Lung (tissue), 12 donors: ENCODE results near the gene DRD1. TPM values are rescaled to one million over a fixed set of nuclear protein-coding genes. Genes with fewer than 3 reads are reported as not detected.
A peak's percentile ranks its signal among the peaks of the same experiment; 100 is the strongest.
"Not testable (repeated sequence)": the region's sequence is repeated elsewhere in the genome, so short reads cannot be mapped to it uniquely, and the experiment has no call there.

Experiments used
- ATAC-seq: fragments of 200-7000 bp; cut with Tn5 transposase; one replicate; pipeline ENCODE4 v1.9.1; 2020; ENCODE audit warnings: moderate number of reproducible peaks; ENCODE audit not compliant: insufficient read depth, low FRiP score
- DNase-seq, 3 donors: peaks; one replicate each; pipeline ENCODE4 v3.0.0-alpha.2; 2013 to 2017
- H3K27ac ChIP-seq, 2 donors: one replicate each; pipeline ENCODE4 v1.5.1; 2013; ENCODE audit warnings: mild to moderate bottlenecking in 2 of 2, moderate library complexity in 2 of 2, control low read depth in 1 of 2, inconsistent platforms in 1 of 2, low read depth in 1 of 2, low read length in 1 of 2
- H3K27me3 ChIP-seq, 3 donors: one replicate each; pipeline ENCODE4 v1.5.1; 2013; ENCODE audit warnings: low read length in 2 of 3; ENCODE audit not compliant: control insufficient read depth in 3 of 3, insufficient read depth in 3 of 3
- H3K36me3 ChIP-seq, 4 donors: one replicate each; pipeline ENCODE4 v1.5.1; 2013; ENCODE audit warnings: low read length in 4 of 4, mild to moderate bottlenecking in 1 of 4, moderate library complexity in 1 of 4; ENCODE audit not compliant: control insufficient read depth in 4 of 4, insufficient read depth in 4 of 4
- H3K4me1 ChIP-seq, 5 donors: one replicate each; pipeline ENCODE4 v1.5.1; 2013; ENCODE audit warnings: low read length in 5 of 5, mild to moderate bottlenecking in 2 of 5, moderate library complexity in 1 of 5; ENCODE audit not compliant: control insufficient read depth in 5 of 5, insufficient read depth in 5 of 5
- H3K4me3 ChIP-seq: one replicate; pipeline ENCODE4 v1.5.1; 2013; ENCODE audit warnings: mild to moderate bottlenecking, control low read depth, moderate library complexity
- H3K9ac ChIP-seq, 2 donors: one replicate each; pipeline ENCODE4 v1.5.1; 2013; ENCODE audit warnings: low read length in 2 of 2, control low read depth in 1 of 2; ENCODE audit not compliant: insufficient read depth in 1 of 2
- H3K9me3 ChIP-seq, 4 donors: one replicate each; pipeline ENCODE4 v1.5.1; 2013; ENCODE audit warnings: low read length in 3 of 4, mild to moderate bottlenecking in 1 of 4, moderate library complexity in 1 of 4; ENCODE audit not compliant: control insufficient read depth in 4 of 4, insufficient read depth in 3 of 4
- WGBS, 2 donors: extraction: QIAGEN DNeasy Blood & Tissue Kit; methylation state at CpG; one replicate each; pipeline ENCODE4 v1.1.7; 2013; 5-methylcytosine and 5-hydroxymethylcytosine counted together
- polyA plus RNA-seq, 2 donors: library from polyadenylated mRNA; stranded (reverse); fragments of 200-250 nt; gene quantifications; one replicate each; pipeline ENCODE4 v1.2.1, GENCODE V29; 2013
- total RNA-seq, 2 donors: library from RNA; depleted of rRNA in 1 of 2; stranded (reverse); fragments of >200 nt in 1 of 2; gene quantifications; one replicate each; pipeline ENCODE4 v1.2.1, GENCODE V29; 2014 to 2021
- TF ChIP-seq, protein P1 (sequence below): IDR thresholded peaks from 2 replicates; pipeline ENCODE4 v1.5.1; 2012; ENCODE audit warnings: mild to moderate bottlenecking; ENCODE audit errors: control extremely low read depth, extremely low read depth
- donor health status: control.
- donor health status: control.
- donor health status: Bipolar disorder and iron deficiency.
- donor health status: healthy.
- donor health status: DM: yes; HTN: yes; CAD: no.

Gene DRD1
- total and polyA plus RNA-seq, 4 donors, result 0.12 to 1.5 (median 0.53) TPM

- 81 to 100% methylated on average over 2 of the region's 2 CpGs for WGBS, 2 donors
- DNase-seq (no peak), ATAC-seq (no peak)
- TF ChIP-seq, protein P1, sequence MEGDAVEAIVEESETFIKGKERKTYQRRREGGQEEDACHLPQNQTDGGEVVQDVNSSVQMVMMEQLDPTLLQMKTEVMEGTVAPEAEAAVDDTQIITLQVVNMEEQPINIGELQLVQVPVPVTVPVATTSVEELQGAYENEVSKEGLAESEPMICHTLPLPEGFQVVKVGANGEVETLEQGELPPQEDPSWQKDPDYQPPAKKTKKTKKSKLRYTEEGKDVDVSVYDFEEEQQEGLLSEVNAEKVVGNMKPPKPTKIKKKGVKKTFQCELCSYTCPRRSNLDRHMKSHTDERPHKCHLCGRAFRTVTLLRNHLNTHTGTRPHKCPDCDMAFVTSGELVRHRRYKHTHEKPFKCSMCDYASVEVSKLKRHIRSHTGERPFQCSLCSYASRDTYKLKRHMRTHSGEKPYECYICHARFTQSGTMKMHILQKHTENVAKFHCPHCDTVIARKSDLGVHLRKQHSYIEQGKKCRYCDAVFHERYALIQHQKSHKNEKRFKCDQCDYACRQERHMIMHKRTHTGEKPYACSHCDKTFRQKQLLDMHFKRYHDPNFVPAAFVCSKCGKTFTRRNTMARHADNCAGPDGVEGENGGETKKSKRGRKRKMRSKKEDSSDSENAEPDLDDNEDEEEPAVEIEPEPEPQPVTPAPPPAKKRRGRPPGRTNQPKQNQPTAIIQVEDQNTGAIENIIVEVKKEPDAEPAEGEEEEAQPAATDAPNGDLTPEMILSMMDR, result no peak
- Histone ChIP-seq H3K4me3 (no peak overlapping the region), H3K9ac (no peak overlapping the region), H3K9me3 (no peaks in the 10 kb centered on the region), H3K27ac (no peak overlapping the region), H3K4me1 (no peaks in the 10 kb centered on the region), H3K36me3 (no peaks in the 10 kb centered on the region), H3K27me3 (peaks cover 0 to 6% (median 3%) of the 10 kb centered on the region in 3 donors)
These were observed 16.6 kb upstream of the DRD1 start for GRCh38 chr5:175460552-175460951.

DNA sequence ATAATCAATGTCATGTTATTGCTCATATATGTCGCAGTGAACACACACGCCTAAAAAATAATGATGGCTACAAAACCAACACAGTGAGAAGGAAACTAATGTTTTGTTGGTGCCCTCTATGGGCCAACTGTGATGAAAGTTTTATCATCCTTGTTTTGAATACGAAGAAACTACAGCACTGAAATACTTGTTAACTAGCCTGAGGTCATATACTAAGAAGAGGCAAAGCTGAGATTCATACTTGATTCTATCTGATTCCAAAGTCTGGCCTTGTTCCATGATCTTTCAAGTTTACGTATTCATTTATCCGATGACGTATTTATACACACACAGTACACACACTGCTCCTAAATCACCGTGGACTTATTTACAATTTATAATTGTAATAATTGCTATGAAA lies 16.1 kb upstream of the DRD1 start:
- TF ChIP-seq, protein P1, result no peak
- DNase-seq, result peak in 2 of 3 donors; percentile 56 to 61
- Histone ChIP-seq H3K27me3 (peaks cover 0 to 6% (median 3%) of the 10 kb centered on the region in 3 donors), H3K4me1 (no peaks in the 10 kb centered on the region), H3K4me3 (no peak overlapping the region), H3K27ac (no peak overlapping the region), H3K36me3 (no peaks in the 10 kb centered on the region), H3K9me3 (no peaks in the 10 kb centered on the region), H3K9ac (no peak overlapping the region)
- 62 to 66% methylated on average over 7 of the region's 7 CpGs for WGBS, 2 donors
- no peak for ATAC-seq

GRCh38 chr5:175457466-175457865 lies 13.5 kb upstream of the DRD1 start:
- no peaks in the 10 kb centered on the region for H3K9me3 ChIP-seq
- H3K4me1 ChIP-seq, result no peaks in the 10 kb centered on the region
- ATAC-seq, result no peak
- TF ChIP-seq, protein P1, result no peak
- H3K4me3 ChIP-seq, result no peak overlapping the region
- no peak for DNase-seq
- H3K27me3 ChIP-seq, result peaks cover 0 to 10% (median 9%) of the 10 kb centered on the region in 3 donors
- no peak overlapping the region for H3K9ac ChIP-seq
- no peak overlapping the region for H3K27ac ChIP-seq
- H3K36me3 ChIP-seq, result no peaks in the 10 kb centered on the region
- 86 to 89% methylated on average over 1 of the region's 1 CpG for WGBS, 2 donors

DNA sequence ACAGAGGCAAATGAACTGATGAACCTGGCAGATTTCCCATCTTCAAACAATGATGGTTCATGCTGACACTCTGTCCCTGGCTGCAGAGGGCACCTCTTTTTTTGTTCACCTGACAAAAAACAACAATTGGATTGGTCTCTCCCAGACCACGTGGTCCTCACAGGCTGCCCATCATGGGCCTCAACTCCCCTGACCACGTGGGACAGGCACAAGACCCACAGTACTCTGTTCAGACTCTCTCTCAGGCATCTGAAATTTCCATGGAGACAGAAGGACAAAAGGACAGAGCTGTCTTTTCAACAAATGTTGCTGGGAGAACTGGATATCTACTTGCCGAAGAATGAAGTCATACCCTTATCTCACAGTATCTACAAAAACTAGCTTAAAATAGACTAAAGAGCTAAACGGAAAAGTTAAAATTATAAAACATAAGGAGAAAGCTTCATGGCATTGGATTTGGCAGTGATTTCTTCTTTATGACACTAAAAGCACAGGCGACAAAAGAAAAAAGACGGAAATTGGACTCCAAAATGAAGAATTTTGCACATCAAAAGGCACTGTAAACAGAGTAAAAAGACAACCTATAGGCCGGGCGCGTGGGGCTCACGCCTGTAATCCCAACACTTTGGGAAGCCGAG lies 12.2 kb upstream of the DRD1 start:
- ATAC-seq, result no peak
- Histone ChIP-seq H3K9ac (no peak overlapping the region), H3K4me1 (no peaks in the 10 kb centered on the region), H3K9me3 (no peaks in the 10 kb centered on the region), H3K27me3 (peaks cover 0 to 10% (median 9%) of the 10 kb centered on the region in 3 donors), H3K4me3 (no peak overlapping the region), H3K27ac (no peak overlapping the region), H3K36me3 (no peaks in the 10 kb centered on the region)
- WGBS, 2 donors, result 81 to 87% methylated on average over 11 of the region's 11 CpGs
- DNase-seq, result no peak
- TF ChIP-seq, protein P1, result no peak

- peaks cover 0 to 19% (median 9%) of the 10 kb centered on the region in 3 donors for H3K27me3 ChIP-seq
- not testable (repeated sequence) for H3K4me3 ChIP-seq, H3K9ac ChIP-seq, H3K27ac ChIP-seq, H3K9me3 ChIP-seq, DNase-seq, H3K4me1 ChIP-seq, H3K36me3 ChIP-seq, ATAC-seq
- WGBS, 2 donors, result 91 to 93% methylated on average over 5 of the region's 5 CpGs
These were observed 10.4 kb upstream of the DRD1 start for GRCh38 chr5:175454338-175454737.
